Loucy (cell line): Measurements from ENCODE around the gene AMBRA1.

ENCODE experiments used
- H2AFZ ChIP-seq: fragments of 200-600 bp; sonication (generic); 2 replicates; pipeline ENCODE4 v1.6.0; 2016; ENCODE audit warnings: antibody characterized with exemption, mild to moderate bottlenecking, low read length, moderate library complexity
- H3F3A ChIP-seq: fragments of 200-600 bp; 2 replicates; pipeline ENCODE4 v1.6.0; 2016; ENCODE audit warnings: antibody characterized with exemption, low read depth, mild to moderate bottlenecking
- H3K27me3 ChIP-seq: fragments of 200-600 bp; sonication (generic); 2 replicates; pipeline ENCODE4 v1.6.1; 2014; ENCODE audit warnings: low read length, mild to moderate bottlenecking; ENCODE audit not compliant: insufficient read depth, poor library complexity, severe bottlenecking
- H3K36me3 ChIP-seq: fragments of 200-600 bp; sonication (generic); 2 replicates; pipeline ENCODE4 v1.6.1; 2016; ENCODE audit warnings: low read length; ENCODE audit not compliant: insufficient read depth
- H3K4me1 ChIP-seq: fragments of 200-600 bp; sonication (generic); 2 replicates; pipeline ENCODE4 v1.5.1; 2014; ENCODE audit warnings: low read length, mild to moderate bottlenecking; ENCODE audit not compliant: insufficient read depth, poor library complexity, severe bottlenecking
- H3K4me2 ChIP-seq: fragments of 200-600 bp; sonication (generic); 2 replicates; pipeline ENCODE4 v1.6.0; 2014; ENCODE audit warnings: antibody characterized with exemption, low read length, low read depth, mild to moderate bottlenecking; ENCODE audit not compliant: poor library complexity, severe bottlenecking
- H3K4me3 ChIP-seq: fragments of 200-600 bp; sonication (generic); 2 replicates; pipeline ENCODE4 v1.5.1; 2014; ENCODE audit warnings: low read length, mild to moderate bottlenecking, mixed read lengths; ENCODE audit not compliant: poor library complexity, severe bottlenecking
- H3K79me2 ChIP-seq: fragments of 200-600 bp; sonication (generic); 2 replicates; pipeline ENCODE4 v1.6.1; 2014; ENCODE audit warnings: low read length; ENCODE audit not compliant: insufficient read depth
- H3K9ac ChIP-seq: fragments of 200-600 bp; sonication (generic); 2 replicates; pipeline ENCODE4 v1.6.0; 2014; ENCODE audit warnings: mild to moderate bottlenecking, low read depth, low read length, moderate library complexity; ENCODE audit not compliant: poor library complexity, severe bottlenecking
- H3K9me2 ChIP-seq: fragments of 200-600 bp; sonication (generic); replicated peaks from 2 replicates; pipeline ENCODE4 v1.6.1; 2016; ENCODE audit warnings: low read depth, low read length, mixed read lengths
- H3K9me3 ChIP-seq: fragments of 200-600 bp; sonication (generic); 2 replicates; pipeline ENCODE4 v1.6.1; 2014; ENCODE audit warnings: mild to moderate bottlenecking, antibody characterized with exemption, low read length, low read depth; ENCODE audit not compliant: insufficient read depth
- H4K20me1 ChIP-seq: fragments of 200-600 bp; sonication (generic); 2 replicates; pipeline ENCODE4 v1.6.0; 2014; ENCODE audit warnings: antibody characterized with exemption, low read length, mild to moderate bottlenecking; ENCODE audit not compliant: insufficient read depth, poor library complexity, severe bottlenecking
- CTCF ChIP-seq: fragments of 200-600 bp; sonication (generic); conservative IDR thresholded peaks from 2 replicates; pipeline ENCODE4 v1.5.1; 2014; ENCODE audit warnings: mild to moderate bottlenecking, antibody characterized with exemption, low read length
- EZH2phosphoT487 ChIP-seq: fragments of 200-600 bp; IDR thresholded peaks from 2 replicates; pipeline ENCODE4 v1.6.1; 2018; ENCODE audit warnings: antibody characterized with exemption, mild to moderate bottlenecking, moderate library complexity, borderline replicate concordance

AMBRA1 gene

GRCh38 chr11:46382646-46383403 lies 211.0 kb downstream of the AMBRA1 start:
- TF ChIP-seq CTCF (peak; percentile 46), EZH2phosphoT487 (no peak)
- Histone ChIP-seq H3K4me3 (no peak overlapping the region), H3K79me2 (no peaks in the 10 kb centered on the region), H3K9me2 (no peaks in the 10 kb centered on the region), H2AFZ (no peak overlapping the region), H3F3A (no peaks in the 10 kb centered on the region), H3K27me3 (no peaks in the 10 kb centered on the region), H3K9me3 (no peaks in the 10 kb centered on the region), H4K20me1 (peaks cover 3% of the 10 kb centered on the region), H3K9ac (no peak overlapping the region), H3K4me1 (peaks cover under 1% of the 10 kb centered on the region), H3K36me3 (peaks cover 12% of the 10 kb centered on the region; the same call in 1 of the 2 replicates), H3K4me2 (no peak overlapping the region)

GRCh38 chr11:46381819-46382645 lies 211.8 kb downstream of the AMBRA1 start:
- Histone ChIP-seq H3K9ac (no peak overlapping the region), H3K9me3 (no peaks in the 10 kb centered on the region), H3K4me3 (peak overlapping the region; percentile 29), H3K79me2 (no peaks in the 10 kb centered on the region), H3K27me3 (no peaks in the 10 kb centered on the region), H3K4me1 (no peaks in the 10 kb centered on the region), H2AFZ (no peak overlapping the region), H3K9me2 (no peaks in the 10 kb centered on the region), H3K4me2 (peak overlapping the region; percentile 40), H3F3A (no peaks in the 10 kb centered on the region), H3K36me3 (peaks cover 20% of the 10 kb centered on the region; the same call in 1 of the 2 replicates), H4K20me1 (peaks cover 3% of the 10 kb centered on the region)
- no peak for TF ChIP-seq CTCF
- TF ChIP-seq EZH2phosphoT487 = no peak

- Histone ChIP-seq H2AFZ (no peak within 1 kb of the TSS), H3K36me3 (peaks cover 28% of the 10 kb centered on the region; the same call in 1 of the 2 replicates), H3K4me1 (no peaks in the 10 kb centered on the region), H4K20me1 (peaks cover 3% of the 10 kb centered on the region), H3K9me2 (no peaks in the 10 kb centered on the region), H3K4me2 (peak within 1 kb of the TSS; percentile 40), H3F3A (no peaks in the 10 kb centered on the region), H3K27me3 (no peaks in the 10 kb centered on the region), H3K4me3 (peak within 1 kb of the TSS; percentile 29), H3K9me3 (no peaks in the 10 kb centered on the region), H3K9ac (no peak within 1 kb of the TSS), H3K79me2 (no peaks in the 10 kb centered on the region)
- TF ChIP-seq CTCF (no peak), EZH2phosphoT487 (no peak)
Measured at GRCh38 chr11:46381048-46381818, 212.6 kb downstream of the AMBRA1 start, which contains the start of gene MDK. TSS of gene MDK (plus strand) at chr11:46381669. CDS start at chr11:46382058, 389 bp downstream.
